Hematopoietic multipotent progenitor cell treated with erythropoietin and hydrocortisone succinate and interleukin-3 and kit ligand, for 6 days (in vitro differentiated cells): Measurements from ENCODE around the gene GCLC.
"Not testable (repeated sequence)": the region's sequence is repeated elsewhere in the genome, so short reads cannot be mapped to it uniquely, and the experiment has no call there.

Experiments
- DNase-seq: peaks from one replicate; pipeline ENCODE4 v3.0.0-alpha.2; 2015

The GCLC gene

GRCh38 chr6:53556986-53557715 lies 12.2 kb upstream of the GCLC start:
- no peak for DNase-seq

- DNase-seq: not testable (repeated sequence)
Measured at GRCh38 chr6:53553600-53553999, 8.7 kb upstream of the GCLC start.

- peak; percentile 18 for DNase-seq
Measured at GRCh38 chr6:53551681-53552080, 6.8 kb upstream of the GCLC start.

GRCh38 chr6:53547811-53548496 lies 3.1 kb upstream of the GCLC start:
- peak; percentile 98 for DNase-seq

- DNase-seq: no peak
Measured at GRCh38 chr6:53547166-53547810, 2.4 kb upstream of the GCLC start.

- DNase-seq: no peak
Measured at GRCh38 chr6:53546281-53546680, 1.4 kb upstream of the GCLC start.

GRCh38 chr6:53544217-53544469 lies 758 bp downstream of the GCLC start:
- no peak for DNase-seq

GRCh38 chr6:53543359-53544216 lies 1.3 kb downstream of the GCLC start:
- peak; percentile 59 for DNase-seq

- DNase-seq: no peak
Measured at GRCh38 chr6:53541900-53542299, 3.0 kb downstream of the GCLC start.

- DNase-seq: peak; percentile 42
Measured at GRCh38 chr6:53540129-53540692, 4.7 kb downstream of the GCLC start.

- DNase-seq: peak; percentile 94
Measured at GRCh38 chr6:53539561-53539960, 5.3 kb downstream of the GCLC start.

GRCh38 chr6:53536561-53536960 lies 8.3 kb downstream of the GCLC start:
- no peak for DNase-seq

- DNase-seq: no peak
Measured at GRCh38 chr6:53532942-53533341, 12.0 kb downstream of the GCLC start.

- DNase-seq: peak; percentile 95
Measured at GRCh38 chr6:53532061-53532797, 12.7 kb downstream of the GCLC start.

GRCh38 chr6:53530780-53531386 lies 14.0 kb downstream of the GCLC start:
- DNase-seq: no peak

- no peak for DNase-seq
Measured at GRCh38 chr6:53530346-53530745, 14.6 kb downstream of the GCLC start.

- DNase-seq: peak; percentile 66
Measured at GRCh38 chr6:53529324-53530036, 15.4 kb downstream of the GCLC start.

- no peak for DNase-seq
Measured at GRCh38 chr6:53528107-53528506, 16.8 kb downstream of the GCLC start.

GRCh38 chr6:53527249-53527765 lies 17.6 kb downstream of the GCLC start:
- DNase-seq: no peak

- no peak for DNase-seq
Measured at GRCh38 chr6:53526000-53526399, 18.9 kb downstream of the GCLC start.

GRCh38 chr6:53524455-53524815 lies 20.5 kb downstream of the GCLC start:
- DNase-seq: no peak
